Retinal pigment epithelial cell (primary cell): ENCODE measurements around the gene DENND1B.
A peak's percentile ranks its signal among the peaks of the same experiment; 100 is the strongest.
"Not testable (repeated sequence)": the region's sequence is repeated elsewhere in the genome, so short reads cannot be mapped to it uniquely, and the experiment has no call there.

Experiments used
- DNase-seq: peaks from one replicate; pipeline ENCODE4 v3.0.0-alpha.2; 2010; ENCODE audit warnings: low read depth
- H3K4me3 ChIP-seq: 2 replicates; pipeline ENCODE4 v1.5.1; 2011; ENCODE audit warnings: mild to moderate bottlenecking, low read length, control low read depth, moderate library complexity
- TF ChIP-seq, protein P1 (sequence below): conservative IDR thresholded peaks from 2 replicates; pipeline ENCODE4 v1.5.1; 2011; ENCODE audit warnings: low read depth, low read length, control low read depth, inconsistent platforms

Gene DENND1B

DNA sequence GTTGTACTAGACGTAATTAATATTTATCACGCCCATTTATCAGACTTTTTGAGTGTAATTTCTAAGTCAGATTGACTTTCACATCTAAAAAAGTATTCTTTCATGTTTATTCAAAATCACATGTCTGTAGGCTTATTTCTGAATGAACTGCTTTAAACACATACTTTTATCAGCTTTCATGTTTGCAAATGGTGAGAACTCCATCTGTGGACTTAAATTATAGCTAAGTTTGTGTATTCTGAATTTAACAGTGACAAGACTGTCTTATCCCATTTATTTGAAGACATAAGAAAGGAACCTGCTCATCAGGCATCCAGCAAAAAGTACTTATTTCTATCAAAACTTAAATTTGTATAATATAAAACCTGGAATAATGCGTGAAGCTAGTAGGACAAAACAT is 69.3 kb downstream of the DENND1B start:
- H3K4me3 ChIP-seq = no peak overlapping the region
- TF ChIP-seq, protein P1, sequence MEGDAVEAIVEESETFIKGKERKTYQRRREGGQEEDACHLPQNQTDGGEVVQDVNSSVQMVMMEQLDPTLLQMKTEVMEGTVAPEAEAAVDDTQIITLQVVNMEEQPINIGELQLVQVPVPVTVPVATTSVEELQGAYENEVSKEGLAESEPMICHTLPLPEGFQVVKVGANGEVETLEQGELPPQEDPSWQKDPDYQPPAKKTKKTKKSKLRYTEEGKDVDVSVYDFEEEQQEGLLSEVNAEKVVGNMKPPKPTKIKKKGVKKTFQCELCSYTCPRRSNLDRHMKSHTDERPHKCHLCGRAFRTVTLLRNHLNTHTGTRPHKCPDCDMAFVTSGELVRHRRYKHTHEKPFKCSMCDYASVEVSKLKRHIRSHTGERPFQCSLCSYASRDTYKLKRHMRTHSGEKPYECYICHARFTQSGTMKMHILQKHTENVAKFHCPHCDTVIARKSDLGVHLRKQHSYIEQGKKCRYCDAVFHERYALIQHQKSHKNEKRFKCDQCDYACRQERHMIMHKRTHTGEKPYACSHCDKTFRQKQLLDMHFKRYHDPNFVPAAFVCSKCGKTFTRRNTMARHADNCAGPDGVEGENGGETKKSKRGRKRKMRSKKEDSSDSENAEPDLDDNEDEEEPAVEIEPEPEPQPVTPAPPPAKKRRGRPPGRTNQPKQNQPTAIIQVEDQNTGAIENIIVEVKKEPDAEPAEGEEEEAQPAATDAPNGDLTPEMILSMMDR = no peak
- no peak for DNase-seq

DNA sequence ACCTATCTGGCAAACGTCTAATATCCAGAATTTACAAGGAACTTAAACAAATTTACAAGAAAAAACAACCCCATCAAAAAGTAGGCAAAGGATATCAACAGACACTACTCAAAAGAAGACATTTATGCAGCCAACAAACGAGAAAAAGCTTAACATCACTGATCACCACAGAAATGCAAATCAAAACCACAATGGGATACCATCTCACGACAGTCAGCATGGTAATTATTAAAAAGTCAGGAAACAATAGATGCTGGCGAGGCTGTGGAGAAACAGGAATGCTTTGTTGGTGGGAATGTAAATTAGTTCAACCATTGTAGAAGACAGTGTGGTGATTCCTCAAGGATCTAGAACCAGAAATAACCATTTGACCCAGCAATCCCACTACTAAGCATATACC is 74.6 kb downstream of the DENND1B start:
- DNase-seq, H3K4me3 ChIP-seq: not testable (repeated sequence)

DNA sequence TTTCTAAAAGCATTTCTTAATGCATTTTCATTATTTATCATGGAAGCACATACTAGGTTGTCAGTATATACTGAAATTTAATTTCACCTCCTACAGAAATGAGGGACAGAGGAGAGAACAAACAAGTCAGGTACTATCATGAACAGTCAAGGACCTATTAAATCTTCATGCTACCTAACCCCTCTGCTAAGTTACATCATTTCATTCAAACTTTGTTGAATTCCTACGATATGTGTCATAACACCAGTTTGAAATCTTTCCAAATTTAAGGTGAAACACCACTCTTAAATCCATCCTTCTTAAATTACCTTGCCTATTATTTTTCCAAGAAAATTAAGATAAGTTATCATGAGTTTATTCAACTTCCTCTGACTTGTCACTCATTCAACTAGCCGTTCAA is 78.9 kb downstream of the DENND1B start:
- TF ChIP-seq, protein P1 = no peak
- no peak overlapping the region for H3K4me3 ChIP-seq
- peak; percentile 20 for DNase-seq

DNA sequence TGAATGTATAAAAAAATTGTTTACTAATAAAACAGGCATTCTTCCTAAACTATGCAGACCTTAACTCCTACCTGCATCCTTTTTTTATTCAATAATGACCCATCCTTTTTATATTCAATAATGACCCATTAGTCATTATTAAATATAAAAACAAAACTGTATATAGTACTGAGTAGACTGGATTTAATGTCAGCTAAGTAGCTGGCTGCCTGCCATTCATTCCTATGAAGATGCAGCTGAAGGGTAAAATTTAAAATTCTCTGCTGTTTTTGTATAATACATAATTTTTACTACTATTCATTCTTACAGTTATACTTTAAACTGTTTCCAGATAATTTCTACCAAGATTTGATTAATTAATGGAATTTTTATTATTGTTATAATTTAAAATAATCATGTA is 79.3 kb downstream of the DENND1B start:
- TF ChIP-seq, protein P1 = no peak
- H3K4me3 ChIP-seq = no peak overlapping the region
- DNase-seq = no peak

DNA sequence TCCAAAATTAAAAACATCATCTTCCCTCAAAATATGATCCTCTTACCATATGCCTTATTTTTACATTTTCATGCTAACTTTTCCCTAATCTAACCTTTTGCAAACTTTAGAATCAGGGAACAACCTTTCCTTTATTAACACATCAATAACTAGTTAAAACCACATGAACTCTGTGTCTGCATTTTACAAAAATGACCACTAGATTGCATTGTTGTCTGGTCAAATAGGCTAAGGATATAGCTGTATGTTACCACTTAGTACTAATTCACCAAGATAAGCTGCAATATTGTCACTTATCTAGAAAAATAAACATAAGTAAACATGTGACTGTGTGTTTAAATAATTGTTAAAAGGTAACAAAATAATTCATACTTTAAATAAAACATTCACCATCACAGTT is 82.3 kb downstream of the DENND1B start:
- TF ChIP-seq, protein P1 = peak; percentile 29
- no peak overlapping the region for H3K4me3 ChIP-seq
- DNase-seq = no peak

DNA sequence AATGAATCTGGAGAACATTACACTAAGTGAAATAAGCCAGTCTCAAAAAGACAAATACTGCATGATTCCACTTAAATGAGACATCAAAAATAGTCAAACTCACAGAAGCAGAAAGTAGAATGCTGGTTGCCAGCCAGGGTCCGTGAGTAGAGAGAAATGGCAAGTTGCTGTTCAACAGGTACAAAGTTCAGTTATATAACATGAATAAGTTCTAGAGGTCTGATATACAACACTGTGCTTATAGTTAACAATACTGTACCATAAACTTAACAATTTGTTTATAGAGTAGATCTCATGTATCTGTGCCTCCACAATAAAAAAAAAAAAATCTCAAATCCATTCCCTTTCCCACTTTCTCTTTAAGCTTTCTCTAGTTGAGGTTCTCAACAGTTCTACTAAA is 83.5 kb downstream of the DENND1B start:
- H3K4me3 ChIP-seq = no peak overlapping the region
- DNase-seq = no peak
- TF ChIP-seq, protein P1 = no peak

DNA sequence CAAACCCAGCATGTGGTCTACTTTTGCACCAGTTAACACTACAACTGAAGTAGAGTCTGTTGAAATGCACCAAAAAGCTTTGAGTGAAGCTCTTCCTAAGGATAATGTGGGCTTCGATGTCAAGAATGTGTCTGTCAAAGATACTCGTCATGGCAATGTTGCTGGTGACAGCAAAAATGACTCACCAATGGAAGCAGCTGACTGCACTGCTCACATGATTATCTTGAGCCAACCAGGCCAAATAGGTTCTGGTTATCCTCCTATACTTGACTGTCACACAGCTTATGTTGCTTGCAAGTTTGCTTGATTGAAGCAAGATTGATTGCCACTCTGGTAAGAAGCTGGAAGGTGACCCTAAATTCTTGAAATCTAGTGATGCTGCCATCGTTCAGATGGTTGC is 85.2 kb downstream of the DENND1B start:
- DNase-seq = no peak
- TF ChIP-seq, protein P1 = no peak
- H3K4me3 ChIP-seq = no peak overlapping the region

DNA sequence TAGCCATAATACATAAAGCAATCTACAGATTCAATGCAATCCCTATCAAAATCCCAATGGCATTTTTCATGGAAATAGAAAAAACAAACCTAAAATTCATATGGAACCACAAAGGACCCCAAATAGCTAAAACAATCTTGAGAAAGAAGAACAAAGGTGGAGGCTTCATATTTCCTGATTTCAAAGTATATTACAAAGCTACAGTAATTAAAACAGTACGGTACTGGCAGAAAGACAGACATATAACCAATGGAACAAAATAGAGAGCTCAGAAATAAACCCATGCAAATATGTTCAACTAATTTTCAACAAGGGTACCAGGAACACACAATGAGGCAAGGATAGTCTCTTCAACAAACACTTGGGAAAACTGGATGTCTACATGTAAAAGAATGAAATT is 87.0 kb downstream of the DENND1B start:
- H3K4me3 ChIP-seq = no peak overlapping the region
- TF ChIP-seq, protein P1 = no peak
- no peak for DNase-seq
